ENCODE measurements around the gene RELN. TPM values are rescaled to one million over a fixed set of nuclear protein-coding genes. Genes with fewer than 3 reads are reported as not detected.

Gene RELN
- total RNA-seq, 1 experiment from 2014 or later, result 0.20 TPM

DNA sequence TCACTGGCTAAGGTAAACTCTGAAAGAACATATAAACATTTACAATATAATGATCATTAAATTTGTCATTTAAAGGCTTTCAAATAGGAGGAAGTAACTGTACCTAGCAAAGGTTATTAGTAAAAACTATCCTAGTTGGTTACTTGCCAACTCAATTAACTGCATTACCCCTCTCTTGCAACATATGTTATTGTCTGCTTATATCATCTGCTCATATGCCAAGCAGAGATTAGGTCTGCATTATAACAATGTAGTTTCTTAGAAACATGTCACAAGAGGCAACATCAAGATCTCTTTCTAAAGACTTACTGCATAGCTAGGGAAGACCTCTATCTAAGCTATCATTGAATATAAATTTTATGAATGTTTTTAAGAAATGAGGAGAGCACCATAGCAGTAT is 132.5 kb downstream of the RELN start:
- no peaks in the 10 kb centered on the region for H3K36me3 Mint-ChIP-seq
- H3K9me3 Mint-ChIP-seq, result no peaks in the 10 kb centered on the region
- no peak overlapping the region for H3K27ac Mint-ChIP-seq
- ATAC-seq (no peak), DNase-seq (ENCODE audit: low spot score) (no peak)
- H3K27me3 Mint-ChIP-seq (ENCODE audit: low read depth), result no peaks in the 10 kb centered on the region
- ChIA-PET CTCF (no interaction called here), POLR2A (no interaction called here)
- H3K4me3 Mint-ChIP-seq, result no peak overlapping the region
- TF ChIP-seq, protein P1, sequence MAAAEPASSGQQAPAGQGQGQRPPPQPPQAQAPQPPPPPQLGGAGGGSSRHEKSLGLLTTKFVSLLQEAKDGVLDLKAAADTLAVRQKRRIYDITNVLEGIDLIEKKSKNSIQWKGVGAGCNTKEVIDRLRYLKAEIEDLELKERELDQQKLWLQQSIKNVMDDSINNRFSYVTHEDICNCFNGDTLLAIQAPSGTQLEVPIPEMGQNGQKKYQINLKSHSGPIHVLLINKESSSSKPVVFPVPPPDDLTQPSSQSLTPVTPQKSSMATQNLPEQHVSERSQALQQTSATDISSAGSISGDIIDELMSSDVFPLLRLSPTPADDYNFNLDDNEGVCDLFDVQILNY (CRISPR knock-in tag; IDR thresholded peaks at IDR 0.05), result no peak
- TF ChIP-seq ZBTB21 (CRISPR knock-in tag; IDR thresholded peaks at IDR 0.05; ENCODE audit: borderline replicate concordance), result no peak
- TF ChIP-seq MXD4 (CRISPR knock-in tag; IDR thresholded peaks at IDR 0.05; ENCODE audit: borderline replicate concordance), result no peak
- no peak for TF ChIP-seq SMAD4 (CRISPR knock-in tag; IDR thresholded peaks at IDR 0.05)
- H3K4me1 Mint-ChIP-seq, result peaks cover 20% of the 10 kb centered on the region

DNA sequence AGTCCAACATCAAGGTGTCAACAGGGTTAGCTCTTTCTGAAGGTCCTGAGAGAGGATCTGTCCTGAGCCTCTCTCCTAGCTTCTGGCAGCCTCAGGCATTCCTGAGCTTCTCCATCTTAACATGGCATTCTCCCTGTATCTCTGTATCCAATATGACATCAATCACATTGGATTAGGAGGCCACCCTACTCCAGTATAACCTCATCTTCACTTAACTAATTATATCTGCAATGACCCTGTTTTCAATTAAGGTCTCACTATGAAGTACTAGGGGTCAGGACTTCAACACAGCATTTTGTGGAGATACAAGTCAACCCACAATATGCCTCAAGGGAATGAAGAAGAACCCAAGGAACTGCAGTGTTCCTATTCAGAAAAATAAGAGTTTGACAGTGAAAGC is 133.8 kb downstream of the RELN start:
- Mint-ChIP-seq H3K4me1 (peaks cover 20% of the 10 kb centered on the region), H3K9me3 (peaks cover 5% of the 10 kb centered on the region), H3K27ac (no peak overlapping the region), H3K4me3 (no peak overlapping the region), H3K36me3 (no peaks in the 10 kb centered on the region), H3K27me3 (ENCODE audit: low read depth) (no peaks in the 10 kb centered on the region)
- ChIA-PET CTCF (no interaction called here), POLR2A (no interaction called here)
- TF ChIP-seq, protein P2, sequence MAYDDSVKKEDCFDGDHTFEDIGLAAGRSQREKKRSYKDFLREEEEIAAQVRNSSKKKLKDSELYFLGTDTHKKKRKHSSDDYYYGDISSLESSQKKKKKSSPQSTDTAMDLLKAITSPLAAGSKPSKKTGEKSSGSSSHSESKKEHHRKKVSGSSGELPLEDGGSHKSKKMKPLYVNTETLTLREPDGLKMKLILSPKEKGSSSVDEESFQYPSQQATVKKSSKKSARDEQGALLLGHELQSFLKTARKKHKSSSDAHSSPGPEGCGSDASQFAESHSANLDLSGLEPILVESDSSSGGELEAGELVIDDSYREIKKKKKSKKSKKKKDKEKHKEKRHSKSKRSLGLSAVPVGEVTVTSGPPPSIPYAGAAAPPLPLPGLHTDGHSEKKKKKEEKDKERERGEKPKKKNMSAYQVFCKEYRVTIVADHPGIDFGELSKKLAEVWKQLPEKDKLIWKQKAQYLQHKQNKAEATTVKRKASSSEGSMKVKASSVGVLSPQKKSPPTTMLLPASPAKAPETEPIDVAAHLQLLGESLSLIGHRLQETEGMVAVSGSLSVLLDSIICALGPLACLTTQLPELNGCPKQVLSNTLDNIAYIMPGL (CRISPR knock-in tag; IDR thresholded peaks at IDR 0.05), result no peak
- no peak for TF ChIP-seq ZNF671 (CRISPR knock-in tag; IDR thresholded peaks at IDR 0.05)
- TF ChIP-seq, protein P3, sequence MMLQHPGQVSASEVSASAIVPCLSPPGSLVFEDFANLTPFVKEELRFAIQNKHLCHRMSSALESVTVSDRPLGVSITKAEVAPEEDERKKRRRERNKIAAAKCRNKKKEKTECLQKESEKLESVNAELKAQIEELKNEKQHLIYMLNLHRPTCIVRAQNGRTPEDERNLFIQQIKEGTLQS (CRISPR knock-in tag; conservative IDR thresholded peaks at IDR 0.05), result no peak
- no peak for TF ChIP-seq ELF4 (CRISPR knock-in tag; IDR thresholded peaks at IDR 0.05; ENCODE audit: low read depth)
- TF ChIP-seq ZNF317 (CRISPR knock-in tag; IDR thresholded peaks at IDR 0.05; ENCODE audit: borderline replicate concordance, low read depth), result no peak
- TF ChIP-seq, protein P4, sequence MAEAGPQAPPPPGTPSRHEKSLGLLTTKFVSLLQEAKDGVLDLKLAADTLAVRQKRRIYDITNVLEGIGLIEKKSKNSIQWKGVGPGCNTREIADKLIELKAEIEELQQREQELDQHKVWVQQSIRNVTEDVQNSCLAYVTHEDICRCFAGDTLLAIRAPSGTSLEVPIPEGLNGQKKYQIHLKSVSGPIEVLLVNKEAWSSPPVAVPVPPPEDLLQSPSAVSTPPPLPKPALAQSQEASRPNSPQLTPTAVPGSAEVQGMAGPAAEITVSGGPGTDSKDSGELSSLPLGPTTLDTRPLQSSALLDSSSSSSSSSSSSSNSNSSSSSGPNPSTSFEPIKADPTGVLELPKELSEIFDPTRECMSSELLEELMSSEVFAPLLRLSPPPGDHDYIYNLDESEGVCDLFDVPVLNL (CRISPR knock-in tag; IDR thresholded peaks at IDR 0.05; ENCODE audit: borderline replicate concordance, low read depth), result no peak
- TF ChIP-seq, protein P5, sequence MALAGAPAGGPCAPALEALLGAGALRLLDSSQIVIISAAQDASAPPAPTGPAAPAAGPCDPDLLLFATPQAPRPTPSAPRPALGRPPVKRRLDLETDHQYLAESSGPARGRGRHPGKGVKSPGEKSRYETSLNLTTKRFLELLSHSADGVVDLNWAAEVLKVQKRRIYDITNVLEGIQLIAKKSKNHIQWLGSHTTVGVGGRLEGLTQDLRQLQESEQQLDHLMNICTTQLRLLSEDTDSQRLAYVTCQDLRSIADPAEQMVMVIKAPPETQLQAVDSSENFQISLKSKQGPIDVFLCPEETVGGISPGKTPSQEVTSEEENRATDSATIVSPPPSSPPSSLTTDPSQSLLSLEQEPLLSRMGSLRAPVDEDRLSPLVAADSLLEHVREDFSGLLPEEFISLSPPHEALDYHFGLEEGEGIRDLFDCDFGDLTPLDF (CRISPR knock-in tag; IDR thresholded peaks at IDR 0.05), result no peak
- TF ChIP-seq IRF2 (CRISPR knock-in tag; IDR thresholded peaks at IDR 0.05; ENCODE audit: borderline replicate concordance, low read depth), result no peak
- TF ChIP-seq, protein P6, sequence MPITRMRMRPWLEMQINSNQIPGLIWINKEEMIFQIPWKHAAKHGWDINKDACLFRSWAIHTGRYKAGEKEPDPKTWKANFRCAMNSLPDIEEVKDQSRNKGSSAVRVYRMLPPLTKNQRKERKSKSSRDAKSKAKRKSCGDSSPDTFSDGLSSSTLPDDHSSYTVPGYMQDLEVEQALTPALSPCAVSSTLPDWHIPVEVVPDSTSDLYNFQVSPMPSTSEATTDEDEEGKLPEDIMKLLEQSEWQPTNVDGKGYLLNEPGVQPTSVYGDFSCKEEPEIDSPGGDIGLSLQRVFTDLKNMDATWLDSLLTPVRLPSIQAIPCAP (CRISPR knock-in tag; IDR thresholded peaks at IDR 0.05), result no peak
- no peak for DNase-seq (ENCODE audit: low spot score)
- ATAC-seq, result no peak

DNA sequence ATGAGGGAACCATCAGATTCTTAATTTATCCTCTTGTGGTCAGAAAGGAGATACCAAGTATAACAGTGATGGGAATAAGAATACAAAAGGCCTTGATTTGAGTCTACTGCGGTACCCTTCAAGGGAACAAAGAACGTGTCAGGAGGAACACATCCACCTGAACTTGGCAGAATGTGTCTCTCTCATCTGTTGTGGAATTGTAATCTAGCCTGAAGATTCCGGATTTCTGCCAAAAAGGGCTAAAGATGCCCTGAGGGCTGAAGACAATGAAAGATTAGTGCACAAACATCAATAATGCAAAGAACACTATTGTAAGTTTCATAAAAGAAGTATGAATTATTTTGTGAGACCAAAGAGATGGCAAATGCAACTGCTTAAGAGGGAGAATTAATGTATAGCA is 134.8 kb downstream of the RELN start:
- no peak for ATAC-seq
- no peaks in the 10 kb centered on the region for H3K27me3 Mint-ChIP-seq (ENCODE audit: low read depth)
- peaks cover 20% of the 10 kb centered on the region for H3K4me1 Mint-ChIP-seq
- no peak overlapping the region for H3K27ac Mint-ChIP-seq
- ChIA-PET POLR2A (no interaction called here), CTCF (no interaction called here)
- no peaks in the 10 kb centered on the region for H3K36me3 Mint-ChIP-seq
- no peak overlapping the region for H3K4me3 Mint-ChIP-seq
- peaks cover 15% of the 10 kb centered on the region for H3K9me3 Mint-ChIP-seq
- no peak for DNase-seq (ENCODE audit: low spot score)
- no peak for TF ChIP-seq ZNF232 (CRISPR knock-in tag; IDR thresholded peaks at IDR 0.05)
- TF ChIP-seq ETV6 (CRISPR knock-in tag; IDR thresholded peaks at IDR 0.05), result no peak
- TF ChIP-seq SMAD3 (CRISPR knock-in tag; IDR thresholded peaks at IDR 0.05; ENCODE audit: borderline replicate concordance), result no peak
- TF ChIP-seq IRF2 (CRISPR knock-in tag; IDR thresholded peaks at IDR 0.05; ENCODE audit: borderline replicate concordance, low read depth), result no peak
- no peak for TF ChIP-seq FOXK1 (CRISPR knock-in tag; IDR thresholded peaks at IDR 0.05)
- TF ChIP-seq, protein P7, sequence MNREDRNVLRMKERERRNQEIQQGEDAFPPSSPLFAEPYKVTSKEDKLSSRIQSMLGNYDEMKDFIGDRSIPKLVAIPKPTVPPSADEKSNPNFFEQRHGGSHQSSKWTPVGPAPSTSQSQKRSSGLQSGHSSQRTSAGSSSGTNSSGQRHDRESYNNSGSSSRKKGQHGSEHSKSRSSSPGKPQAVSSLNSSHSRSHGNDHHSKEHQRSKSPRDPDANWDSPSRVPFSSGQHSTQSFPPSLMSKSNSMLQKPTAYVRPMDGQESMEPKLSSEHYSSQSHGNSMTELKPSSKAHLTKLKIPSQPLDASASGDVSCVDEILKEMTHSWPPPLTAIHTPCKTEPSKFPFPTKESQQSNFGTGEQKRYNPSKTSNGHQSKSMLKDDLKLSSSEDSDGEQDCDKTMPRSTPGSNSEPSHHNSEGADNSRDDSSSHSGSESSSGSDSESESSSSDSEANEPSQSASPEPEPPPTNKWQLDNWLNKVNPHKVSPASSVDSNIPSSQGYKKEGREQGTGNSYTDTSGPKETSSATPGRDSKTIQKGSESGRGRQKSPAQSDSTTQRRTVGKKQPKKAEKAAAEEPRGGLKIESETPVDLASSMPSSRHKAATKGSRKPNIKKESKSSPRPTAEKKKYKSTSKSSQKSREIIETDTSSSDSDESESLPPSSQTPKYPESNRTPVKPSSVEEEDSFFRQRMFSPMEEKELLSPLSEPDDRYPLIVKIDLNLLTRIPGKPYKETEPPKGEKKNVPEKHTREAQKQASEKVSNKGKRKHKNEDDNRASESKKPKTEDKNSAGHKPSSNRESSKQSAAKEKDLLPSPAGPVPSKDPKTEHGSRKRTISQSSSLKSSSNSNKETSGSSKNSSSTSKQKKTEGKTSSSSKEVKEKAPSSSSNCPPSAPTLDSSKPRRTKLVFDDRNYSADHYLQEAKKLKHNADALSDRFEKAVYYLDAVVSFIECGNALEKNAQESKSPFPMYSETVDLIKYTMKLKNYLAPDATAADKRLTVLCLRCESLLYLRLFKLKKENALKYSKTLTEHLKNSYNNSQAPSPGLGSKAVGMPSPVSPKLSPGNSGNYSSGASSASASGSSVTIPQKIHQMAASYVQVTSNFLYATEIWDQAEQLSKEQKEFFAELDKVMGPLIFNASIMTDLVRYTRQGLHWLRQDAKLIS (CRISPR knock-in tag; IDR thresholded peaks at IDR 0.05; ENCODE audit: borderline replicate concordance), result no peak
- TF ChIP-seq, protein P5 (CRISPR knock-in tag; IDR thresholded peaks at IDR 0.05), result no peak
- TF ChIP-seq NFE2L1 (CRISPR knock-in tag; IDR thresholded peaks at IDR 0.05), result no peak
- TF ChIP-seq TP53 (CRISPR knock-in tag; IDR thresholded peaks at IDR 0.05), result no peak
